Esophagus muscularis mucosa (tissue), 3 donors: ENCODE measurements around the gene FERMT1.

Source experiments
- POLR2AphosphoS5 ChIP-seq, 2 donors: sonication (generic); formaldehyde crosslinking; IDR thresholded peaks; one replicate each; pipeline ENCODE4 v1.6.1; 2017; ENCODE audit warnings: antibody characterized with exemption in 2 of 2
- TF ChIP-seq, protein P1 (sequence below), 3 experiments: fragments of 200-600 bp in 2 of 3; fragments of 450-650 bp in 1 of 3; sonication (generic) in 2 of 3; IDR thresholded peaks; one replicate each; pipeline ENCODE4 v1.5.1; 2017 to 2019; ENCODE audit warnings: antibody characterized with exemption in 3 of 3, mild to moderate bottlenecking in 2 of 3, moderate library complexity in 1 of 3

DNA sequence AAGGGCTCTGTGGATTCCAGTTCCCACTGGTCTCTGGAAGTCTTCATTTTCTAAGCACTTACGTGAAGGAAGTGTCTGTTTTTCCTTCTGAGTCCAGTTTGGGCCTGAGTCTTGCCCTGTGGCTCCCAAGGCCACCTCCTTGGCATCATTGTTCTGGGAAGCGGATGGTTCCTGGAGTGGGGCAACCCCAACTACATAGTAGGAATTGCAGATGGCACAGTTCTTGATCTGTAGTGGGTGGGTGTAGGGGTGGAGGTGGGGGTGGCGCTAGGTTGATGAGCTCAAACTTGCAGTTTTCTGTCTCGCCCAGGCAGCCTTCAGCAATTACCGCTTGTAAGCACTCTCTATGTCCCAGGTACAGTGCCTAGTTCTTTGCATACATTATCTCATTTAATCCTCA is 7.2 kb upstream of the FERMT1 start:
- TF ChIP-seq, protein P1, sequence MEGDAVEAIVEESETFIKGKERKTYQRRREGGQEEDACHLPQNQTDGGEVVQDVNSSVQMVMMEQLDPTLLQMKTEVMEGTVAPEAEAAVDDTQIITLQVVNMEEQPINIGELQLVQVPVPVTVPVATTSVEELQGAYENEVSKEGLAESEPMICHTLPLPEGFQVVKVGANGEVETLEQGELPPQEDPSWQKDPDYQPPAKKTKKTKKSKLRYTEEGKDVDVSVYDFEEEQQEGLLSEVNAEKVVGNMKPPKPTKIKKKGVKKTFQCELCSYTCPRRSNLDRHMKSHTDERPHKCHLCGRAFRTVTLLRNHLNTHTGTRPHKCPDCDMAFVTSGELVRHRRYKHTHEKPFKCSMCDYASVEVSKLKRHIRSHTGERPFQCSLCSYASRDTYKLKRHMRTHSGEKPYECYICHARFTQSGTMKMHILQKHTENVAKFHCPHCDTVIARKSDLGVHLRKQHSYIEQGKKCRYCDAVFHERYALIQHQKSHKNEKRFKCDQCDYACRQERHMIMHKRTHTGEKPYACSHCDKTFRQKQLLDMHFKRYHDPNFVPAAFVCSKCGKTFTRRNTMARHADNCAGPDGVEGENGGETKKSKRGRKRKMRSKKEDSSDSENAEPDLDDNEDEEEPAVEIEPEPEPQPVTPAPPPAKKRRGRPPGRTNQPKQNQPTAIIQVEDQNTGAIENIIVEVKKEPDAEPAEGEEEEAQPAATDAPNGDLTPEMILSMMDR (IDR thresholded peaks at IDR 0.05), result no peak
- no peak for TF ChIP-seq POLR2AphosphoS5 (IDR thresholded peaks at IDR 0.05)
